A673 (cell line): Measurements from ENCODE around the gene HOXB13. TPM values are rescaled to one million over a fixed set of nuclear protein-coding genes. Genes with fewer than 3 reads are reported as not detected.

ENCODE experiments used
- BruUV-seq: library from RNA; stranded (reverse); fragments of 400-500 nt; replicated peaks from 2 replicates; lab custom pipeline; 2021; lab: Mats Ljungman, UMichigan
- CTCF ChIA-PET: fragments of 300-600 bp; sonication (Branson Sonifier 250); formaldehyde crosslinking; loops from one replicate; lab custom pipeline; 2022; ENCODE audit warnings: antibody characterized with exemption; lab: Charles Lee
- POLR2A ChIA-PET: fragments of 300-600 bp; sonication (Branson Sonifier 250); formaldehyde crosslinking; loops from one replicate; lab custom pipeline; 2022; ENCODE audit warnings: antibody characterized with exemption; ENCODE audit not compliant: low non-redundant PET; lab: Charles Lee
- DNase-seq: peaks from one replicate; pipeline ENCODE4 v3.0.0-alpha.2; 2015; ENCODE audit warnings: low spot score
- H3K27ac ChIP-seq: fragments of 200-600 bp; sonication (generic); 2 replicates; pipeline ENCODE4 v1.5.1; 2016; ENCODE audit warnings: mixed run types, low read depth, mild to moderate bottlenecking, mixed read lengths, antibody characterized with exemption, low read length; ENCODE audit not compliant: poor library complexity, severe bottlenecking
- H3K27me3 ChIP-seq: fragments of 200-600 bp; sonication (generic); replicated peaks from 2 replicates; pipeline ENCODE4 v1.6.1; 2017; ENCODE audit warnings: mixed run types, low read depth, mild to moderate bottlenecking, mixed read lengths, antibody characterized with exemption, low read length; ENCODE audit not compliant: insufficient read depth, poor library complexity
- H3K36me3 ChIP-seq: fragments of 200-600 bp; sonication (generic); 2 replicates; pipeline ENCODE4 v1.6.1; 2016; ENCODE audit warnings: mixed run types, mild to moderate bottlenecking, mixed read lengths, antibody characterized with exemption, low read length; ENCODE audit not compliant: insufficient read depth, poor library complexity, severe bottlenecking
- H3K4me1 ChIP-seq: fragments of 200-600 bp; sonication (generic); 2 replicates; pipeline ENCODE4 v1.6.1; 2017; ENCODE audit warnings: mixed run types, mild to moderate bottlenecking, mixed read lengths, antibody characterized with exemption, low read length; ENCODE audit not compliant: insufficient read depth, poor library complexity, severe bottlenecking
- H3K4me3 ChIP-seq: fragments of 200-600 bp; sonication (generic); 2 replicates; pipeline ENCODE4 v1.5.1; 2016; ENCODE audit warnings: low read depth, mixed run types, mild to moderate bottlenecking, mixed read lengths, low read length; ENCODE audit not compliant: poor library complexity, severe bottlenecking
- H3K9me3 ChIP-seq: fragments of 200-600 bp; sonication (generic); 2 replicates; pipeline ENCODE4 v1.6.1; 2016; ENCODE audit warnings: mixed run types, low read depth, mild to moderate bottlenecking, mixed read lengths, antibody characterized with exemption, low read length; ENCODE audit not compliant: poor library complexity, severe bottlenecking
- EZH2 ChIP-seq: fragments of 200-600 bp; sonication (generic); IDR thresholded peaks from 2 replicates; pipeline ENCODE4 v1.6.1; 2017; ENCODE audit warnings: borderline replicate concordance, low read depth, mild to moderate bottlenecking, mixed read lengths, antibody characterized with exemption, low read length; ENCODE audit not compliant: poor library complexity, severe bottlenecking
- intact Hi-C: fragments of 100-400 bp; cut with micrococcal nuclease; formaldehyde crosslinking; loops from one replicate; pipeline ENCODE4 v1.10.0; 2022; ENCODE audit not compliant: unreplicated experiment
- total RNA-seq: library from RNA; stranded (reverse); gene quantifications from 2 replicates; pipeline ENCODE4 v1.2.3, GENCODE V29; 2021
- TF ChIP-seq, protein P1 (sequence below): fragments of 300-800, 200-600 bp; sonication (generic); conservative IDR thresholded peaks from 2 replicates; pipeline ENCODE4 v1.5.1; 2017; ENCODE audit warnings: low read depth, mild to moderate bottlenecking, antibody characterized with exemption, low read length, moderate library complexity, mixed read lengths

HOXB13 gene
- total RNA-seq, 1 experiment from 2014 or later, result 11.7 TPM

GRCh38 chr17:48721009-48721402 lies 7.5 kb downstream of the HOXB13 start:
- DNase-seq, result peak; percentile 26
- no peaks in the 10 kb centered on the region for H3K9me3 ChIP-seq
- BruUV-seq, result no TSS peak
- ChIA-PET POLR2A (no interaction called here), CTCF (no interaction called here)
- H3K27ac ChIP-seq, result peak overlapping the region; percentile 98
- H3K36me3 ChIP-seq, result no peaks in the 10 kb centered on the region
- TF ChIP-seq, protein P1, sequence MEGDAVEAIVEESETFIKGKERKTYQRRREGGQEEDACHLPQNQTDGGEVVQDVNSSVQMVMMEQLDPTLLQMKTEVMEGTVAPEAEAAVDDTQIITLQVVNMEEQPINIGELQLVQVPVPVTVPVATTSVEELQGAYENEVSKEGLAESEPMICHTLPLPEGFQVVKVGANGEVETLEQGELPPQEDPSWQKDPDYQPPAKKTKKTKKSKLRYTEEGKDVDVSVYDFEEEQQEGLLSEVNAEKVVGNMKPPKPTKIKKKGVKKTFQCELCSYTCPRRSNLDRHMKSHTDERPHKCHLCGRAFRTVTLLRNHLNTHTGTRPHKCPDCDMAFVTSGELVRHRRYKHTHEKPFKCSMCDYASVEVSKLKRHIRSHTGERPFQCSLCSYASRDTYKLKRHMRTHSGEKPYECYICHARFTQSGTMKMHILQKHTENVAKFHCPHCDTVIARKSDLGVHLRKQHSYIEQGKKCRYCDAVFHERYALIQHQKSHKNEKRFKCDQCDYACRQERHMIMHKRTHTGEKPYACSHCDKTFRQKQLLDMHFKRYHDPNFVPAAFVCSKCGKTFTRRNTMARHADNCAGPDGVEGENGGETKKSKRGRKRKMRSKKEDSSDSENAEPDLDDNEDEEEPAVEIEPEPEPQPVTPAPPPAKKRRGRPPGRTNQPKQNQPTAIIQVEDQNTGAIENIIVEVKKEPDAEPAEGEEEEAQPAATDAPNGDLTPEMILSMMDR, result no peak
- TF ChIP-seq EZH2, result no peak
- intact Hi-C loops, result loop anchor here (5.0 kb wide), 2 partner anchors 171 to 271 kb away; partner anchors contain the start of gene ATP5MC1
- H3K27me3 ChIP-seq, result no peaks in the 10 kb centered on the region
- peaks cover 39% of the 10 kb centered on the region for H3K4me1 ChIP-seq
- H3K4me3 ChIP-seq, result peak overlapping the region; percentile 72

DNA sequence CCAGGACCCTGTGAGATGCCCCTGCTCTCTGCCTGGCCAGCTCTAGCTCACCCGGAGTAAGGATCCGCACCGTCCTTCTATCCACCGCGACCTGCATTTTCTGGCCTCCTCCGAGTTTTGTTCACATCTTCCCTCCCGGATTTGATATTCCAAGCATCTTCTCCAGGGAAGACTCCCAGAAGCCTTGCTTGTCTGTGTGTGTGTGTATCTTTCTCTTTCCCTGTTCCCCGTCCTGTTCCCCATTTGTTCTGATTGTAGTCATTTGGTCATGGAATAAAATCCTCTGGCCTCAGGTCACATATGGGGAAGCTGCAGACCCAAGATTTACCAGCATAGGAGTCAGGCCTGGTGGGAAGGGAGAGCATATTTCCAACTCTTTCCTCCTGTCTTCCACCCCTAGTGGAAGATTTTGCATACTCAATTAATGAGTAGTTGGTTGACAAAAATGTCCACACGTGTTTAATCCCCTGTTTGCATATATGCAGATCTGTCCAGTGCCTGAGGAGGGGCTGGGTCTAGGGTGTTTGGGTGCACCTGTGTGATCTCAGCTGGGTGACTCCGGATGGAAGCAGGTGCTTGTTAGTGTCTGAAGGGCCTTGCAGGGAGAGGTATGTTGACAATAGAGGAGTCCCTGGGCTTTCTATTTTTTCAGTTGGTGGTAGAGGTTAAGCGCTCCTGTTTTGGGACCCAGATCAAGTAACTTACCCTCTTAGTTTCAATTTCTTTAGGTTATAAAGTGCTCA lies 8.1 kb downstream of the HOXB13 start:
- CTCF ChIA-PET, result interaction anchor here (1.0 kb wide), 1 partner anchor 84 kb away, joined by 3 read pairs; no protein-coding TSS in a partner anchor

DNA sequence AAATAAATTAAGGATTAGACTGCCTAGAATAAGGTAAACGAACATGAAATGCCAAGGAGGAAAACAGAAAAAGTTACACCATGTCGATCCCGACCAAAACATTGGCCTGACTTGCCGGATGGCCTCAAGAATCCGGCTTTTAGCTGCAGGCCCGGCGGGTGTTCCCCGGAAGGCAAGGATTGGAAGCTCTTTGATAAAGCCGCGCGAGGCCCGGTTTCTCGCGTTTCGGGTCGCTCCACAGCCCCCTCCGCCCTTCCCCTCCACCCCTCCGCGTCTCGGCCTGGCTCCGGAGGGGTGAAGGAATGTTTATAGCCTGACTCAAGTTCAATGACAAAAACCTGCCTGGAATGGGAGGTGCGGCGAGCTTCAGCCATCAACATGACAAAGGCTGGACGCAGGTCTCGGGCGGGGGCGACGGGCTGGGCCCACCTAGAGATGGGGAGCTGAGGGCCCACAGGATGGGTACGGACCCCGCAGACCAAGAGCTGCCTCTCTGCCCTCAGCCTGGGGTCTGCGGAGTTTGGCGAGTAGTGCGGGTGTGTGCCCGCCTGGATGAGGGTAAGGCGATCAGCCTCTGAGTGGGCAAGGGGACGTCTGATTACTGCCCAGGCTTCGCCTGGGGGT lies 8.8 kb downstream of the HOXB13 start:
- Histone ChIP-seq H3K4me1 (peaks cover 34% of the 10 kb centered on the region), H3K4me3 (peak overlapping the region; percentile 72), H3K9me3 (no peaks in the 10 kb centered on the region), H3K27ac (peak overlapping the region; percentile 98), H3K36me3 (no peaks in the 10 kb centered on the region), H3K27me3 (no peaks in the 10 kb centered on the region)
- TF ChIP-seq, protein P1, result no peak
- TF ChIP-seq EZH2, result no peak
- peak; percentile 88 for DNase-seq
- ChIA-PET CTCF (interaction anchor here (1.0 to 1.2 kb wide), 3 partner anchors 41 to 159 kb away, joined by 3 read pairs; no protein-coding TSS in a partner anchor), POLR2A (interaction anchor here (0.6 to 1.0 kb wide), 2 partner anchors 9 to 577 kb away, joined by 3 to 5 read pairs; partner anchors contain the start of gene HOXB13)
- intact Hi-C loops, result loop anchor here (5.0 to 10.0 kb wide), 3 partner anchors 173 to 295 kb away; partner anchors contain the start of gene ATP5MC1
- no TSS peak for BruUV-seq

More for the DNA sequence above, 8.1 kb downstream of the HOXB13 start:
- H3K27ac ChIP-seq, result peak overlapping the region; percentile 98
- H3K36me3 ChIP-seq, result no peaks in the 10 kb centered on the region
- H3K9me3 ChIP-seq, result no peaks in the 10 kb centered on the region
- no TSS peak for BruUV-seq
- POLR2A ChIA-PET, result interaction anchor here (0.6 kb wide), 1 partner anchor 578 kb away, joined by 5 read pairs; no protein-coding TSS in a partner anchor
- no peaks in the 10 kb centered on the region for H3K27me3 ChIP-seq
- intact Hi-C loops, result loop anchor here (5.0 kb wide), 2 partner anchors 172 to 272 kb away; partner anchors contain the start of gene ATP5MC1
- peak; percentile 51 for DNase-seq
- TF ChIP-seq, protein P1, result 0 out of 2 replicates have a peak, but pooled peaks have one; percentile 10
- TF ChIP-seq EZH2, result no peak
- peaks cover 39% of the 10 kb centered on the region for H3K4me1 ChIP-seq
- H3K4me3 ChIP-seq, result peak overlapping the region; percentile 72
